ENCODE measurements around the gene LKAAEAR1. TPM values are rescaled to one million over a fixed set of nuclear protein-coding genes. Genes with fewer than 3 reads are reported as not detected.

Gene LKAAEAR1
- total RNA-seq, 1 donor from 2014 or later, result not detected

GRCh38 chr20:64116541-64117431 lies 32.6 kb upstream of the LKAAEAR1 start:
- H3K27me3 Mint-ChIP-seq (ENCODE audit: unreplicated experiment), result peaks cover 5% of the 10 kb centered on the region
- no peak overlapping the region for H3K27ac Mint-ChIP-seq (ENCODE audit: unreplicated experiment)
- H3K9me3 Mint-ChIP-seq (ENCODE audit: unreplicated experiment), result no peaks in the 10 kb centered on the region
- H3K36me3 Mint-ChIP-seq (ENCODE audit: unreplicated experiment), result no peaks in the 10 kb centered on the region
- peak; percentile 16 for DNase-seq
- no peak overlapping the region for H3K4me3 Mint-ChIP-seq (ENCODE audit: unreplicated experiment)
- H3K4me1 Mint-ChIP-seq (ENCODE audit: low read depth, unreplicated experiment), result peaks cover 9% of the 10 kb centered on the region
- no peak for TF ChIP-seq CTCF (IDR thresholded peaks at IDR 0.05; ENCODE audit: partially characterized antibody, unreplicated experiment)

- TF ChIP-seq CTCF (IDR thresholded peaks at IDR 0.05; ENCODE audit: partially characterized antibody, unreplicated experiment), result no peak
Measured at GRCh38 chr20:64116016-64116415, 31.8 kb upstream of the LKAAEAR1 start.

GRCh38 chr20:64115171-64115911 lies 31.1 kb upstream of the LKAAEAR1 start:
- Mint-ChIP-seq H3K27me3 (ENCODE audit: unreplicated experiment) (peaks cover 5% of the 10 kb centered on the region), H3K9me3 (ENCODE audit: unreplicated experiment) (peaks cover 3% of the 10 kb centered on the region), H3K36me3 (ENCODE audit: unreplicated experiment) (no peaks in the 10 kb centered on the region), H3K4me1 (ENCODE audit: low read depth, unreplicated experiment) (peaks cover 11% of the 10 kb centered on the region), H3K27ac (ENCODE audit: unreplicated experiment) (no peak overlapping the region), H3K4me3 (ENCODE audit: unreplicated experiment) (no peak overlapping the region)
- peak; percentile 13 for DNase-seq
- TF ChIP-seq CTCF (IDR thresholded peaks at IDR 0.05; ENCODE audit: partially characterized antibody, unreplicated experiment), result no peak

More at GRCh38 chr20:64116016-64116415, 31.8 kb upstream of the LKAAEAR1 start:
- Mint-ChIP-seq H3K4me3 (ENCODE audit: unreplicated experiment) (no peak overlapping the region), H3K36me3 (ENCODE audit: unreplicated experiment) (no peaks in the 10 kb centered on the region), H3K27me3 (ENCODE audit: unreplicated experiment) (peaks cover 5% of the 10 kb centered on the region), H3K27ac (ENCODE audit: unreplicated experiment) (no peak overlapping the region), H3K4me1 (ENCODE audit: low read depth, unreplicated experiment) (peaks cover 11% of the 10 kb centered on the region), H3K9me3 (ENCODE audit: unreplicated experiment) (peaks cover 2% of the 10 kb centered on the region)
- DNase-seq, result no peak

- H3K4me1 Mint-ChIP-seq (ENCODE audit: low read depth, unreplicated experiment), result peaks cover 11% of the 10 kb centered on the region
- H3K27me3 Mint-ChIP-seq (ENCODE audit: unreplicated experiment), result peaks cover 2% of the 10 kb centered on the region
- H3K4me3 Mint-ChIP-seq (ENCODE audit: unreplicated experiment), result no peak overlapping the region
- TF ChIP-seq CTCF (IDR thresholded peaks at IDR 0.05; ENCODE audit: partially characterized antibody, unreplicated experiment), result no peak
- peaks cover 3% of the 10 kb centered on the region for H3K9me3 Mint-ChIP-seq (ENCODE audit: unreplicated experiment)
- DNase-seq, result peak; percentile 7
- H3K36me3 Mint-ChIP-seq (ENCODE audit: unreplicated experiment), result no peaks in the 10 kb centered on the region
- H3K27ac Mint-ChIP-seq (ENCODE audit: unreplicated experiment), result no peak overlapping the region
Measured at GRCh38 chr20:64114356-64114971, 30.3 kb upstream of the LKAAEAR1 start.

All from glutamatergic neuron (in vitro differentiated cells).